Panc1 (cell line): ENCODE results near the gene RPL10A.

Experiments
- CTCF ChIP-seq: fragments of 450-650 bp; IDR thresholded peaks from 2 replicates; pipeline ENCODE4 v1.5.1; 2017; ENCODE audit warnings: mild to moderate bottlenecking
- POLR2AphosphoS5 ChIP-seq: IDR thresholded peaks from 2 replicates; pipeline ENCODE4 v1.6.1; 2012; ENCODE audit warnings: mild to moderate bottlenecking, low read depth, low read length, moderate library complexity
- SIN3A ChIP-seq: IDR thresholded peaks from 2 replicates; pipeline ENCODE4 v1.6.1; 2012; ENCODE audit warnings: low read depth, mild to moderate bottlenecking, low read length, moderate library complexity, borderline replicate concordance; ENCODE audit not compliant: insufficient read depth
- TCF7L2 ChIP-seq: IDR thresholded peaks from 2 replicates; pipeline ENCODE4 v1.6.1; 2011; ENCODE audit warnings: mild to moderate bottlenecking, low read depth, low read length, inconsistent platforms
- TF ChIP-seq, protein P1 (sequence below), 2 experiments: IDR thresholded peaks; 2 replicates each; pipeline ENCODE4 v1.6.1; 2011 to 2012; ENCODE audit warnings: low read depth in 2 of 2, control low read depth in 1 of 2, low read length in 1 of 2, mild to moderate bottlenecking in 1 of 2, moderate library complexity in 1 of 2; ENCODE audit not compliant: insufficient read depth in 1 of 2

- TF ChIP-seq CTCF (no peak), SIN3A (no peak), POLR2AphosphoS5 (no peak), TCF7L2 (no peak)
- TF ChIP-seq, protein P1, sequence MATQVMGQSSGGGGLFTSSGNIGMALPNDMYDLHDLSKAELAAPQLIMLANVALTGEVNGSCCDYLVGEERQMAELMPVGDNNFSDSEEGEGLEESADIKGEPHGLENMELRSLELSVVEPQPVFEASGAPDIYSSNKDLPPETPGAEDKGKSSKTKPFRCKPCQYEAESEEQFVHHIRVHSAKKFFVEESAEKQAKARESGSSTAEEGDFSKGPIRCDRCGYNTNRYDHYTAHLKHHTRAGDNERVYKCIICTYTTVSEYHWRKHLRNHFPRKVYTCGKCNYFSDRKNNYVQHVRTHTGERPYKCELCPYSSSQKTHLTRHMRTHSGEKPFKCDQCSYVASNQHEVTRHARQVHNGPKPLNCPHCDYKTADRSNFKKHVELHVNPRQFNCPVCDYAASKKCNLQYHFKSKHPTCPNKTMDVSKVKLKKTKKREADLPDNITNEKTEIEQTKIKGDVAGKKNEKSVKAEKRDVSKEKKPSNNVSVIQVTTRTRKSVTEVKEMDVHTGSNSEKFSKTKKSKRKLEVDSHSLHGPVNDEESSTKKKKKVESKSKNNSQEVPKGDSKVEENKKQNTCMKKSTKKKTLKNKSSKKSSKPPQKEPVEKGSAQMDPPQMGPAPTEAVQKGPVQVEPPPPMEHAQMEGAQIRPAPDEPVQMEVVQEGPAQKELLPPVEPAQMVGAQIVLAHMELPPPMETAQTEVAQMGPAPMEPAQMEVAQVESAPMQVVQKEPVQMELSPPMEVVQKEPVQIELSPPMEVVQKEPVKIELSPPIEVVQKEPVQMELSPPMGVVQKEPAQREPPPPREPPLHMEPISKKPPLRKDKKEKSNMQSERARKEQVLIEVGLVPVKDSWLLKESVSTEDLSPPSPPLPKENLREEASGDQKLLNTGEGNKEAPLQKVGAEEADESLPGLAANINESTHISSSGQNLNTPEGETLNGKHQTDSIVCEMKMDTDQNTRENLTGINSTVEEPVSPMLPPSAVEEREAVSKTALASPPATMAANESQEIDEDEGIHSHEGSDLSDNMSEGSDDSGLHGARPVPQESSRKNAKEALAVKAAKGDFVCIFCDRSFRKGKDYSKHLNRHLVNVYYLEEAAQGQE (IDR thresholded peaks at IDR 0.05; ENCODE audit: insufficient read depth in 1 of 2, low read depth in 2 of 2, low read length in 1 of 2): no peak
Observed at GRCh38 chr6:35480176-35480575, 12.0 kb downstream of the RPL10A start.
